ENCODE measurements around the gene BUD31. TPM values are rescaled to one million over a fixed set of nuclear protein-coding genes. Genes with fewer than 3 reads are reported as not detected.

BUD31 gene
- total RNA-seq, 1 experiment from 2014 or later: 193 TPM

DNA sequence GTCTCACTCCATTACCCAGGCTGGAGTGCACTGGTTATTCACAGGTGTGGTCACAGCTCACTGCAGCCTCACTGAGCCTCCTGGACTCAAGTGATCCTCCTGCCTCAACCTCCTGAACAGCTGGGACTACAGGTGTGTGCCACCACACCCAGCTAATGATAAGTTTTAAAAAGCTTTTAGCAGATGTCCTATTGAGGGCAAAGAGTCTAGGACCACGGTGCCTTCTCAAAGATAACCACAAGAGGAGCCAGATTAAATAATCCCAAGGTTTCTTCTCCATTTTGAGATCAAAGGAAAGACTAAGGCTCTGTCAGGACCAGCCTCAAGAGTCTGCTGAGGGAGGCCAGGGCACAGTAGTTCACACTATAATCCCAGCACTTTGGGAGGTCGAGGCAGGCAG is 52.5 kb downstream of the BUD31 start:
- no peak for DNase-seq (ENCODE audit: low read depth)

DNA sequence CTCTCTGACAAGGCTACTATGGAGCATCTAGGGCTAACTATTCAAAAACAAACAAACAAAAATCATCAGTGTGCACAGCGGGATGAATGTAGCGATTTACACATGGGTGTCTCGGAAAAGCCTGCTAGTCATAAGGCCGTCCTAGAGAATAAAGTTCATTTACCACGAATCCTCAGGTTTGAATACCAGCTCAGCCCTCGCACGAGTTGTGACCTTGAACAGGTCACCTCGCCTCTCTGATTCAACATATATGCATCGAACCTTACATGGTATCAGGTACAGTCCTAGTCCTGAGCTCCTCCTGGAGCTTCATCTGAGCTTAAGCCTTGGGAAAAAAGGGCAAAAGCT is 56.6 kb downstream of the BUD31 start:
- DNase-seq (ENCODE audit: low read depth): no peak

DNA sequence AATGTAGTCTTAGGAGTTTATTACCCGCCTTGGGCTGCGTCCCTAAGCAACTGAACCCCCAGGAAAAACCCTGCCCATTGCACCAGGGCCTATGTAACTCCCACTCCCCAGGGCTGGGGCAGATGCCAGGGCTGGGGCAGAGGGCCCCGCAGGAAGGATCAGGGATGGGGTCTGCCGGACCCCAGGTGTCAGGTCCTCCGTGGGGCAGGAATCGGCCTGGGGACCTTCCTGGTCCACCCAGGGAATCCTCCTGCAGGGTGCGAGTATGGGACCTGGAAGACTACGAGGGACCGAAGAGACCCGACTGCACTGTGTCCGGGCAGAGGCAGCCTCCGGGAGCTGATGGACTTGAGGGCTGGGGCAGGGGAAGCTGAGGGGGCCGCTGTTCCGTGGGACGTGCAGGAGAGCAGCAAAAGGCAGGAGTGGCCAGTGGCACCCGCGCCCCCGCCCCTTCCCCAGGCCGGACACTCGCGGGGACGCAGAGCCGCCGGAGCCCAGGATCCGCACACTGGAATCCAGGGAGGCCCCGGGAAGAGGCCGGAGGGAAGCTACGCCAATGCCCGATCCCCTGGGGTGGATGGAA is 59.7 kb downstream of the BUD31 start:
- no peak for DNase-seq (ENCODE audit: low read depth)

Other genes starting within 250 kb of the BUD31 start
- not detected in 2 replicates for gene KPNA7, start 200.9 kb upstream of the BUD31 start, total RNA-seq (2014; rRNA removed; shearing (Covaris generic))
- 29.6 and 30.4 TPM in 2 replicates for gene MYH16, start 136.1 kb upstream of the BUD31 start, total RNA-seq (2014; rRNA removed; shearing (Covaris generic))
- 292 and 359 TPM in 2 replicates for gene ARPC1A, start 83.1 kb upstream of the BUD31 start, total RNA-seq (2014; rRNA removed; shearing (Covaris generic))
- 308 and 360 TPM in 2 replicates for gene ARPC1B, start 34.2 kb upstream of the BUD31 start, total RNA-seq (2014; rRNA removed; shearing (Covaris generic))
- gene PDAP1, start 372 bp upstream of the BUD31 start, total RNA-seq (2014; rRNA removed; shearing (Covaris generic)): 81.3 and 105 TPM in 2 replicates
- gene PTCD1, start 29.8 kb downstream of the BUD31 start, total RNA-seq (2014; rRNA removed; shearing (Covaris generic)): 6.5 and 8.5 TPM in 2 replicates
- gene CPSF4, start 30.0 kb downstream of the BUD31 start, total RNA-seq (2014; rRNA removed; shearing (Covaris generic)): 49.6 and 63.8 TPM in 2 replicates
- gene ATP5MF, start 57.2 kb downstream of the BUD31 start, total RNA-seq (2014; rRNA removed; shearing (Covaris generic)): 648 and 1,055 TPM in 2 replicates
- gene ZNF789, start 63.9 kb downstream of the BUD31 start, total RNA-seq (2014; rRNA removed; shearing (Covaris generic)): 7.3 and 9.9 TPM in 2 replicates
- gene ZNF394, start 91.3 kb downstream of the BUD31 start, total RNA-seq (2014; rRNA removed; shearing (Covaris generic)): 26.6 and 27.0 TPM in 2 replicates
- 15.5 and 16.0 TPM in 2 replicates for gene ZKSCAN5, start 95.7 kb downstream of the BUD31 start, total RNA-seq (2014; rRNA removed; shearing (Covaris generic))
- 6.0 and 8.9 TPM in 2 replicates for gene FAM200A, start 143.1 kb downstream of the BUD31 start, total RNA-seq (2014; rRNA removed; shearing (Covaris generic))
- 69.8 and 85.2 TPM in 2 replicates for gene ZNF655, start 149.7 kb downstream of the BUD31 start, total RNA-seq (2014; rRNA removed; shearing (Covaris generic))
- gene TMEM225B, start 189.3 kb downstream of the BUD31 start, total RNA-seq (2014; rRNA removed; shearing (Covaris generic)): not detected in 2 replicates
- 8.3 and 14.2 TPM in 2 replicates for gene ZSCAN25, start 208.0 kb downstream of the BUD31 start, total RNA-seq (2014; rRNA removed; shearing (Covaris generic))